Kidney (tissue), 14 donors: ENCODE data around the gene ACOX2. TPM values are rescaled to one million over a fixed set of nuclear protein-coding genes. Genes with fewer than 3 reads are reported as not detected.
A peak's percentile ranks its signal among the peaks of the same experiment; 100 is the strongest.

Experiments used
- DNase-seq, 5 donors: peaks; one replicate each; pipeline ENCODE4 v3.0.0-alpha.2; 2013 to 2020
- FAIRE-seq: peaks from 2 replicates; lab custom pipeline; 2012; peaks lifted over from hg19 to GRCh38; lab: Jason Lieb, UNC
- H3K27ac ChIP-seq, 2 donors: one replicate each; pipeline ENCODE4 v1.7.0; 2013; ENCODE audit warnings: low read depth in 2 of 2, low read length in 2 of 2, inconsistent platforms in 1 of 2
- H3K27me3 ChIP-seq: one replicate; pipeline ENCODE4 v1.7.1; 2013; ENCODE audit warnings: low read length, inconsistent platforms; ENCODE audit not compliant: control insufficient read depth, insufficient read depth
- H3K36me3 ChIP-seq, 3 donors: one replicate each; pipeline versions ENCODE4 v1.7.0 to v1.7.1; 2013; ENCODE audit warnings: low read length in 3 of 3, control low read depth in 1 of 3, inconsistent platforms in 1 of 3; ENCODE audit not compliant: insufficient read depth in 3 of 3, control insufficient read depth in 2 of 3
- H3K4me1 ChIP-seq, 3 donors: one replicate each; pipeline versions ENCODE4 v1.7.0 to v1.7.1; 2013; ENCODE audit warnings: low read length in 3 of 3, inconsistent platforms in 1 of 3, low read depth in 1 of 3; ENCODE audit not compliant: control insufficient read depth in 2 of 3, insufficient read depth in 2 of 3
- H3K4me3 ChIP-seq, 3 donors: one replicate each; pipeline versions ENCODE4 v1.7.0 to v1.8.1; 2013; ENCODE audit warnings: low read length in 3 of 3, control low read depth in 1 of 3, inconsistent platforms in 1 of 3
- H3K9ac ChIP-seq, 3 donors: one replicate each; pipeline versions ENCODE4 v1.7.0 to v1.7.1; 2013; ENCODE audit warnings: low read length in 3 of 3, control low read depth in 1 of 3, inconsistent platforms in 1 of 3
- H3K9me3 ChIP-seq, 3 donors: one replicate each; pipeline versions ENCODE4 v1.7.0 to v1.7.1; 2013; ENCODE audit warnings: low read length in 3 of 3, control low read depth in 1 of 3, inconsistent platforms in 1 of 3; ENCODE audit not compliant: control insufficient read depth in 2 of 3, insufficient read depth in 1 of 3
- intact Hi-C: fragments of 100-400 bp; cut with DNase I; formaldehyde crosslinking; loops from one replicate; pipeline ENCODE4 v1.11.1; 2022
- polyA plus RNA-seq: library from polyadenylated mRNA; stranded (reverse); fragments of 350-450 nt; fragmentation: Illumina TruSeq; extraction: RNeasy Lipid Tissue Mini Kit (QIAGEN cat#74804); gene quantifications from one replicate; pipeline ENCODE4 v1.2.3, GENCODE V29; 2014; ENCODE audit warnings: low read depth, low replicate concordance; ENCODE audit not compliant: insufficient read depth
- total RNA-seq: library from RNA; stranded (reverse); fragmentation: NEBNext Ultra II Directional; extraction: Animal tissue kit (Norgen Biotek cat#: 25700); gene quantifications from one replicate; pipeline ENCODE4 v1.2.1, GENCODE V29; 2021
- TF ChIP-seq, protein P1 (sequence below): IDR thresholded peaks from 3 replicates; pipeline ENCODE4 v1.5.1; 2012; ENCODE audit warnings: mild to moderate bottlenecking, moderate library complexity, borderline replicate concordance; ENCODE audit not compliant: insufficient read depth; ENCODE audit errors: extremely low read depth
- donor health status: control.
- donor health status: control.
- donor health status: control.
- donor health status: control.
- donor health status: control.
- donor health status: DM: yes; HTN: yes; CAD: no.
- donor health status: Normal renal cell carcinoma (clear cell type).

The ACOX2 gene
- total and polyA plus RNA-seq, 2 donors from 2014 or later = 18.6 to 85.5 TPM

DNA sequence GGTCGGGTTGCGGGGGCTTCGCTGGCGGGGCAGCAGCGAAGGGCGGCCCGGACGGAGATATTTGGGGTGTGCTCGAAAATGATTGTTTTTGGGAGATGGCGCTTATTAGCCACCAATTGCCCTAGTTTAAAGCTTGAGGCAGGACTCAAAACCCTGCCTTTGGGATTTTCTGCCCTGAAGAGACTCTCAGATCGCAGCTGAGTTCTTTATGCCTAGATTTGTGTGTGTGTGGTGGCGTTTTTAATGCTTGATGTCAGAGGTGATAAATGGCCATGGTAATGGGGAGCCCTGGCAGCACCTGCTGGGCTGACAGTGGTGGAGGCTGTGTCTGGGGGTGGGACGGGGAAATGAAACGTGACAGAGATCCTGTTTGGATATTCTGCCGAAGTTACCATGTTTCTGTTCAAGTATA, 44.5 kb downstream of the ACOX2 start:
- H3K9ac ChIP-seq = peak overlapping the region; percentile 43 to 90 (median 88)
- FAIRE-seq (no peak), DNase-seq (peak in 4 of 5 donors; percentile 67 to 86 (median 80))
- H3K4me3 ChIP-seq = peak overlapping the region; percentile 64 to 93 (median 88)
- H3K9me3 ChIP-seq = no peaks in the 10 kb centered on the region
- H3K4me1 ChIP-seq = peaks cover 7 to 26% (median 9%) of the 10 kb centered on the region in 3 donors
- intact Hi-C loops = no loop called here
- H3K36me3 ChIP-seq = no peaks in the 10 kb centered on the region
- no peaks in the 10 kb centered on the region for H3K27me3 ChIP-seq
- TF ChIP-seq, protein P1, sequence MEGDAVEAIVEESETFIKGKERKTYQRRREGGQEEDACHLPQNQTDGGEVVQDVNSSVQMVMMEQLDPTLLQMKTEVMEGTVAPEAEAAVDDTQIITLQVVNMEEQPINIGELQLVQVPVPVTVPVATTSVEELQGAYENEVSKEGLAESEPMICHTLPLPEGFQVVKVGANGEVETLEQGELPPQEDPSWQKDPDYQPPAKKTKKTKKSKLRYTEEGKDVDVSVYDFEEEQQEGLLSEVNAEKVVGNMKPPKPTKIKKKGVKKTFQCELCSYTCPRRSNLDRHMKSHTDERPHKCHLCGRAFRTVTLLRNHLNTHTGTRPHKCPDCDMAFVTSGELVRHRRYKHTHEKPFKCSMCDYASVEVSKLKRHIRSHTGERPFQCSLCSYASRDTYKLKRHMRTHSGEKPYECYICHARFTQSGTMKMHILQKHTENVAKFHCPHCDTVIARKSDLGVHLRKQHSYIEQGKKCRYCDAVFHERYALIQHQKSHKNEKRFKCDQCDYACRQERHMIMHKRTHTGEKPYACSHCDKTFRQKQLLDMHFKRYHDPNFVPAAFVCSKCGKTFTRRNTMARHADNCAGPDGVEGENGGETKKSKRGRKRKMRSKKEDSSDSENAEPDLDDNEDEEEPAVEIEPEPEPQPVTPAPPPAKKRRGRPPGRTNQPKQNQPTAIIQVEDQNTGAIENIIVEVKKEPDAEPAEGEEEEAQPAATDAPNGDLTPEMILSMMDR = no peak
- peak overlapping the region; percentile 37 to 57 for H3K27ac ChIP-seq

DNA sequence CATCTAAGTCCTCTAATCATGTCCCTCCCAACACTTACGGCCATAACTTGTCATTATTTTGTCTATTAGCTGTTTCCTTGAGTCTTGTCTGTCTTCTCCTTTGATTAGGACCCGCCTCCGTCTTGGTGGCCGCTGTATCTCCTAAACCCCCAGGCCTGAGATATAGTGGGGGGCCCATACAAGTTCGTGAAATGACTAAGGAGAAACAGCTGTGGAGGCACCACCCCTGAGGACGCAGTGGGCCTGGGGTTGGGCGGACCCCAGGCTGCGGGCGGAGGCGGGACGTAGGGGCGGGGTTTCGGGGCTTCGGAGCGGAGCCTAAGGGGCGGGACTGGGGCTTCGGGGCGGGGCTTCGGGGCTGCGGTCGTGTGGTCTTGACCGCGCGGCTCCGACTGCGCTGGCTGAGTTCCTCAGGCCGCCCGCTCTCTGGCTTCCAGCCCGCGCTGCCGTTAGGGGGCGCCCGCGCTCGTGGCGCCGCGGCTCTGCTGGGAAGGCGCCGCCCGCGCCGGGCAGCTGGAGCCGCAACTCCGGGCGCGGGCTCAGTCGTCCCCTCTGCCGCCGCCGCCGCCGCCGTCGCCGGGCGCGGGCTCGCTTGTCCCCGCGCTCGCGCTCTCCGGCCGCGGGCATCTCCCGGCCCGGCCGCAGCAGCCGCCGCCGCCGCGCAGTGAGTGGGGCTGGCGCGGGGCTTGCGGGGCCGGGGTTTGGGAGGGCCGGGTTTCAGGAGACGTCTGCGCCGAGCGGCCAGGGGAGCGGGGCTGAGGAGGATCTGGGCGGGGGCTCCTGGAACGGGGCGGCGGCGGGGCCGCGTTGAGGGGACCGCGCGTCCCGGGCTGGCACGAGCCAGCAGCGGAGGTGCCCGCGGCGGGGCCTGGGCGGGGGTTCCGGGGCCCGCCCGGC, 45.2 kb downstream of the ACOX2 start, which contains the start of gene KCTD6:
Gene KCTD6, plus strand, starts transcription at position 591 of the 897 bp plus-strand sequence. CDS start 6,660 bp downstream, outside the sequence.
- FAIRE-seq (no peak), DNase-seq (peak; percentile 96 to 98 (median 97))
- intact Hi-C loops = no loop called here
- TF ChIP-seq, protein P1 = peak; percentile 86
- Histone ChIP-seq H3K27ac (peak within 1 kb of the TSS; percentile 45 to 57), H3K4me3 (peak within 1 kb of the TSS; percentile 64 to 93 (median 88)), H3K4me1 (peaks cover 5 to 19% (median 7%) of the 10 kb centered on the region in 3 donors), H3K27me3 (no peaks in the 10 kb centered on the region), H3K9ac (peak within 1 kb of the TSS; percentile 43 to 90 (median 88)), H3K9me3 (no peaks in the 10 kb centered on the region), H3K36me3 (no peaks in the 10 kb centered on the region)

DNA sequence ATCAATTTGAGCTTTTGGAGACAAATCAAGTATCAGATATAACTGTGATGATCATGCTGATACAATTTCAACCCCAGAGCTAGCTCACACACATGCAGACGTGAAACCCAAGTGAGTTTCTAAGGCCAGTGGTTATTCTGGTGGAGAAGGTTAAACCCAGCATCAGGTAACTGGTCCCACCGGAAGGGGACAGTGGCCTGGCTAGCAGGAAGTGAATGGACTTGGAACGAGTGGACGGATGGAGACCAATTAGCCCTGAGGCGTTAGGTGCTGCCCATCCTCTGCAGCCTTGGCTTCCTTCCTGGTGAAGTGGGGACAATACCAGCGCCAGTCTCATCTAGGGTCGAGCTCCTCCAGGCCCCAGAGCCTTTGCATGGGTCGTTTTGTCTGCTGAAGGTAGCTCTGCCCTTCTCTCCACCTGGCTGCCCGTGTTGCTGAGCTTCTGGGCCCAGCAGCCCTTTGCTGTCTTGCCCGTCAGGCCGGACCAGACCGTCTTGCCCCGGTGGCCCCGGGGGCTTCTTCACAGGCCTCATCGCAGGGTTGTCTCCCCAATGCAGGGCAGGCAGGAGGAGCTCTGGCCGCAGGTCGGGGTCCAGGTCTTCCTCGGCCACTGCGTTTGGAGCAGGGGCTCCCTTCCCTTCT, 46.0 kb downstream of the ACOX2 start:
- intact Hi-C loops = no loop called here

More for the DNA sequence above, 46.0 kb downstream of the ACOX2 start:
- DNase-seq = peak in 2 of 5 donors; percentile 82 to 83
- Histone ChIP-seq H3K27ac (peak overlapping the region in 1 of 2 donors; percentile 45), H3K36me3 (no peaks in the 10 kb centered on the region), H3K27me3 (no peaks in the 10 kb centered on the region), H3K9me3 (no peaks in the 10 kb centered on the region), H3K4me3 (peak overlapping the region; percentile 49 to 68 (median 53)), H3K9ac (peak overlapping the region in 2 of 3 donors; percentile 16 to 17), H3K4me1 (peaks cover 0 to 14% (median 5%) of the 10 kb centered on the region in 3 donors)
- FAIRE-seq = no peak
- TF ChIP-seq, protein P1 = no peak
